AG04450 (cell line): ENCODE data around the gene NDFIP2. TPM values are rescaled to one million over a fixed set of nuclear protein-coding genes. Genes with fewer than 3 reads are reported as not detected.

ENCODE experiments used
- CTCF ChIA-PET: fragments of 300-600, 350-600 bp; formaldehyde crosslinking; extraction: SDS; loops from one replicate; lab custom pipeline; 2022; ENCODE audit warnings: antibody characterized with exemption, inconsistent platforms; lab: Charles Lee
- POLR2A ChIA-PET: fragments of 350-600 bp; formaldehyde crosslinking; extraction: SDS; loops from one replicate; lab custom pipeline; 2021; ENCODE audit warnings: antibody characterized with exemption, inconsistent platforms; lab: Yijun Ruan, JAX
- DNase-seq: peaks from one replicate; pipeline ENCODE4 v3.0.0-alpha.2; 2011; ENCODE audit warnings: low read depth, low spot score
- H3K27ac ChIP-seq: one replicate; pipeline ENCODE4 v1.5.1; 2012; ENCODE audit warnings: low read depth, low read length, control low read depth
- H3K27me3 ChIP-seq: one replicate; pipeline ENCODE4 v1.6.0; 2012; ENCODE audit warnings: low read length; ENCODE audit not compliant: control insufficient read depth, insufficient read depth
- H3K4me3 ChIP-seq: 2 replicates; pipeline ENCODE4 v1.5.1; 2011; ENCODE audit warnings: mild to moderate bottlenecking, low read depth, low read length, control low read depth
- H3K9me3 ChIP-seq: 2 replicates; pipeline ENCODE4 v1.5.1; 2012; ENCODE audit warnings: low read length; ENCODE audit not compliant: control insufficient read depth, insufficient read depth
- polyA plus RNA-seq: library from polyadenylated mRNA; depleted of rRNA; stranded (reverse); fragments of >200 nt; gene quantifications from 2 replicates; pipeline ENCODE4 v1.2.3, GENCODE V29; 2011
- TF ChIP-seq, protein P1 (sequence below): IDR thresholded peaks from 2 replicates; pipeline ENCODE4 v1.5.1; 2011; ENCODE audit warnings: low read depth, low read length, control low read depth, inconsistent platforms

Gene NDFIP2
- polyA plus RNA-seq, 1 experiment, result 33.0 TPM

DNA sequence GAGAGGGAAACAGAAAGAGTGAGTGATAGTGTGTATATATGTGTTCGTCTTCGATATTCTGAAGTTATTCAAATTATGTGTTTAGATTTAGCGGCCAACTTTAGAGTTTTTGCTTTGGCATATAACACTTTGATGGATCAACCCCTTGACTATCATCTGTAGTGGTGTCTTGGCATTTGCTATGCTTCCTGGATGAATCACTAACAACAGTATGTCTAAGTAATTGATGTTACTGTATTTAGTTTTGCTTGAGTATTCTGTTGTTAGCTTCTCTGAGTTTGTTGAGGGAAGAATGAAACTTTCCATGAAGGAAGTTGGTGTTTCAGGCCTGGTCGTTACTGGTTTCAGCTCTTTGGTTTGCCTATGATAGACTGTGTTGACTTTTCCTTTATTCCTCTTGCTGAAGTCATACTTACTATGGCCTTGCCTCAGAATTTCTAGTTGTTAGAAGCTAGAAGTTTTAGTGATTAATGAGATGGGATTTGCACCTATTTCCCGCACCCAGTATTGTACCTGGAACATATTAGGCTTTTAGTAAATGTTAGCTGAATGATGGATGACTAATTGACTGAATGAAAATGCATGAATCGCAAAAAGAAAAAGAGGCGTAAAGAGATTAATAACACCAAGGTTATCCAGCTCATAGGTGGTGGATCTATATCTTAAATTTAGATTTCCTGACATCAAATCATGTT is 20.7 kb downstream of the NDFIP2 start:
- TF ChIP-seq, protein P1, sequence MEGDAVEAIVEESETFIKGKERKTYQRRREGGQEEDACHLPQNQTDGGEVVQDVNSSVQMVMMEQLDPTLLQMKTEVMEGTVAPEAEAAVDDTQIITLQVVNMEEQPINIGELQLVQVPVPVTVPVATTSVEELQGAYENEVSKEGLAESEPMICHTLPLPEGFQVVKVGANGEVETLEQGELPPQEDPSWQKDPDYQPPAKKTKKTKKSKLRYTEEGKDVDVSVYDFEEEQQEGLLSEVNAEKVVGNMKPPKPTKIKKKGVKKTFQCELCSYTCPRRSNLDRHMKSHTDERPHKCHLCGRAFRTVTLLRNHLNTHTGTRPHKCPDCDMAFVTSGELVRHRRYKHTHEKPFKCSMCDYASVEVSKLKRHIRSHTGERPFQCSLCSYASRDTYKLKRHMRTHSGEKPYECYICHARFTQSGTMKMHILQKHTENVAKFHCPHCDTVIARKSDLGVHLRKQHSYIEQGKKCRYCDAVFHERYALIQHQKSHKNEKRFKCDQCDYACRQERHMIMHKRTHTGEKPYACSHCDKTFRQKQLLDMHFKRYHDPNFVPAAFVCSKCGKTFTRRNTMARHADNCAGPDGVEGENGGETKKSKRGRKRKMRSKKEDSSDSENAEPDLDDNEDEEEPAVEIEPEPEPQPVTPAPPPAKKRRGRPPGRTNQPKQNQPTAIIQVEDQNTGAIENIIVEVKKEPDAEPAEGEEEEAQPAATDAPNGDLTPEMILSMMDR, result no peak
- no peaks in the 10 kb centered on the region for H3K9me3 ChIP-seq
- ChIA-PET POLR2A (interaction anchor here (0.5 kb wide), 1 partner anchor 9 kb away, joined by 3 read pairs; no protein-coding TSS in a partner anchor), CTCF (interaction anchor here (0.6 to 1.3 kb wide), 4 partner anchors 40 to 78 kb away, joined by 3 to 5 read pairs (median 4); no protein-coding TSS in a partner anchor)
- H3K27ac ChIP-seq, result no peak overlapping the region
- H3K4me3 ChIP-seq, result no peak overlapping the region
- DNase-seq, result no peak
- H3K27me3 ChIP-seq, result no peaks in the 10 kb centered on the region

DNA sequence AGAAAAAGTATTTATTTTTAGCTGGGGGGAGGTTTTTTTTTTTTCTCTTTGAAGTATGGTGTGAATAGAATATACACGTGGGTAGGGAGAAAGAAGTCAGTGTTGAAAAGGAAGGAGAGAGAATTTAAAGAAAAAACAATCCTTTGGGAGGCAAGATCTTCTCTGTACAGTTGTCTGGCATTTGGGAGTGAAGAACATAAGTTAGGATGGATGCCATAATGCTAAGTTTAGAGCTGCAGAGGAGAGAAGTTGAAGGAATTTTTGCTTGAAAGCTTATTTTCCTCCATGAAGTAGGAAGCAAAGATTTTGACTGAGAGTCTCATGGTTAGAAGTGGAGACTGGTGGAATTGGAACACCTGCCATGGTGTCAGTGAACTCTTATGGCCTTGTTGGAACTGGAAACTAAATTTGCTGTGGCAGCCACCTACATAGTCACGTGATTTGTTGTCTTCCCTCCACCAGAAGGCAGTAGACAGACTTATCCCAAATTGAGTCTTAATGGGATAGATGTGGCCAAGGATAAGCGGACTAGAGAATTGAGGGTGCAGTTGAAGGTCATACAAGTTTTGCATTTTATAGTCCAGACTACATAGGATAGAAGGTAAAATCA is 22.0 kb downstream of the NDFIP2 start:
- H3K27ac ChIP-seq, result no peak overlapping the region
- ChIA-PET CTCF (no interaction called here), POLR2A (no interaction called here)
- TF ChIP-seq, protein P1, result no peak
- H3K27me3 ChIP-seq, result no peaks in the 10 kb centered on the region
- no peak overlapping the region for H3K4me3 ChIP-seq
- no peaks in the 10 kb centered on the region for H3K9me3 ChIP-seq
- no peak for DNase-seq

DNA sequence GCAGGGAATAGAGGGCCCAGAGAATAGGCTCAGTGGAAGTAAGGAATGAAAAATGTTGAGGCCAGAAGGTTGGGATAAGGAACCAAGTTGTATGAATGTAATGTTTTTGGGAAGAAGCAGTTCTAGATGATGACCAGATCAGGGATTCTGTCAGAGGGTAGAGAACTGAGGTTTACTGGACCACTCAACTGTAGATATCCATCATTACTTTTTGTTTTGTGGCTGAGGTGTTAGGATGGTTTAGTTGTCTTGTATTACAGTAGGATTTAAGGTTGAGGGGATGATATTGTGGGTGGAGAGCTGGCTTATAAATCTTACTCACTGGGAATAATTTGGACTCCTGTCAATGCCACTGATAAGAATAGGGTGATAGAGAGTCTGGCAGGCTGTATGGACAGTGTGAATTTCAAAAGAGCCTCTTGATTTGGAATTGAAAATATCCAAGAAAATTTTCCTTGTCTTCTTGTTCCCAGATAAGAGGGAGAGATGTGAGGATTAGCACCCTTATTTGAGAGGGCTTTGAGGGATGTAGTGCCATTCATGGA is 22.6 kb downstream of the NDFIP2 start:
- ChIA-PET POLR2A (no interaction called here), CTCF (interaction anchor here (0.8 kb wide), 1 partner anchor 12 kb away, joined by 4 read pairs; no protein-coding TSS in a partner anchor)
- no peaks in the 10 kb centered on the region for H3K9me3 ChIP-seq
- H3K4me3 ChIP-seq, result no peak overlapping the region
- TF ChIP-seq, protein P1, result no peak
- H3K27ac ChIP-seq, result no peak overlapping the region
- H3K27me3 ChIP-seq, result no peaks in the 10 kb centered on the region
- no peak for DNase-seq

DNA sequence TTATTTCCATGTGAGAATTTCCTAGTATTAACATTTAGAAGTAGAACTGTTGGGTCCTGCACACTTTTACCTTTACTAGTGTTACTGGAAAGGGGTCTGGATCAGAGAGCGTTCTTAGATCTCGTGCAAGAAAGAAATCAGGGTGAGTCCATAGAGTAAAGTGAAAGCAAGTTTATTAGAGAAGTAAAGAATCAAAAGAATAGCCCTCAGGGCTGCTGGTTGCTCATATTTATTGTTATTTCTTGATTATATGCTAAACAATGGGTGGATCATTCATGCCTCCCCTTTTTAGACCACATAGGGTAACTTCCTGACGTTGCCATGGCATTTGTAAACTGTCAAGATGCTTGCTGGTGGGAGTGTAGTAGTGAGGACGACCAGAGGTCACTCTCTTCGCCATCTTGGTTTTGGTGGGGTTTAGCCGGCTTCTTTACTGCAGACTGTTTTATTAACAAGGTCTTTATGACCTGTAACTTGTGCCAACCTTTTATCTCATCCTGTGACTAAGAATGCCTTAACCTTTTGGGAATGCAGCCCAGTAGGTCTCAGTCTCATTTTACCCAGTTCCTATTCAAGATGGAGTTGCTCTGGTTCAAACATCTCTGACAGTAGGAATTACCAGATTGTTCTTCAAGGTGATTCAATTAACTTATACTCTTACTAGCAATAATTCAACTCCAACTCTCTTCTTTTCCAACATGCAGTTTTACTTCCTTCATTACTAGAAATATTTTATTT is 27.4 kb downstream of the NDFIP2 start:
- TF ChIP-seq, protein P1, result no peak
- DNase-seq, result no peak
- H3K9me3 ChIP-seq, result no peaks in the 10 kb centered on the region
- no peaks in the 10 kb centered on the region for H3K27me3 ChIP-seq
- no peak overlapping the region for H3K27ac ChIP-seq
- H3K4me3 ChIP-seq, result no peak overlapping the region
- ChIA-PET CTCF (no interaction called here), POLR2A (no interaction called here)
